Measurements from ENCODE around the gene LUC7L3.
A peak's percentile ranks its signal among the peaks of the same experiment; 100 is the strongest.
"Not testable (repeated sequence)": the region's sequence is repeated elsewhere in the genome, so short reads cannot be mapped to it uniquely, and the experiment has no call there.

LUC7L3 gene

DNA sequence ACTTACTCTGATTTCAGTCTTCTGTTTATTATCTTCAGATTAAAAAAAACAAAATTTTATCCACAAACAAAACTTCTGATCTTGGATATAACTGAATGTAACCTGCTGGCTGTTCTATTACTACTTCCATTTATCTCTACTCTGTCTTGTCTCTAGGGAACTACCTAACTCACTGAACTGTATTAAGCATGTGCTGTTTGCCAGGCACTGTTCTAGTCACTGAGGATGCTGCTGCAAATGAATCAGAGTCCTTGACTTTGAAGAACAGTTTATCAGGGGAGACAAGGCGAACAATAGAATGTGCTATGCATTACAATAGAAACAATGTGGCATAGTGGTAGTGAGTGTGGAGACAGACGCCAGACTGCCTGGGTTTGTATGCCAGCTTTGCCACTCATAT lies 9.4 kb upstream of the LUC7L3 start:
- Histone ChIP-seq H3K27me3 (replicated peaks; ENCODE audit: control insufficient read depth, insufficient read depth, low read length, poor library complexity, severe bottlenecking) (no peaks in the 10 kb centered on the region), H3K9me3 (ENCODE audit: control insufficient read depth, low read length) (no peaks in the 10 kb centered on the region), H3K4me1 (ENCODE audit: control insufficient read depth, insufficient read depth, low read length, poor library complexity, severe bottlenecking) (peaks cover 21% of the 10 kb centered on the region), H3K4me3 (ENCODE audit: insufficient read depth, low read depth, low read length, poor library complexity, severe bottlenecking) (no peak overlapping the region), H3K36me3 (ENCODE audit: control insufficient read depth, insufficient read depth, low read length) (no peaks in the 10 kb centered on the region), H3K27ac (ENCODE audit: insufficient read depth, low read length, poor library complexity, severe bottlenecking) (no peak overlapping the region)
- no peak for DNase-seq

DNA sequence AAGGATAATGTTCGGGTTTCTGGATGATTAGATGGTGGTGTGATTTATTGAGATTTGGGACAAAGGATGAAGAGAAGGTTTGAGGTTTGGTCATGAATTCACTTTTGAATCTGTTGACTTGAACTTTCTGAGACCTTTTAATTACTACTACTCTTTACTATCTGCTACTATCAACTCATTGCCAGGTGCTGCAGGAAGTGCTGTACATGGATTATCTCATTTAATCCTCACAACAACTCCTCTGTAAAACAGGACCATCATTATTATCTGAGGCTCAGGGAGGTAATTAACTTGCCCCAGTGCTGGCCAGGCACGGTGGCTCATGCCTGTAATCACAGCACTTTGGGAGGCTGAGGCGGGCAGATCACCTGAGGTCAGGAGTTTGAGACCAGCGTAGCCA lies 8.8 kb upstream of the LUC7L3 start:
- H3K27ac ChIP-seq (ENCODE audit: insufficient read depth, low read length, poor library complexity, severe bottlenecking), result no peak overlapping the region
- H3K36me3 ChIP-seq (ENCODE audit: control insufficient read depth, insufficient read depth, low read length), result no peaks in the 10 kb centered on the region
- no peaks in the 10 kb centered on the region for H3K9me3 ChIP-seq (ENCODE audit: control insufficient read depth, low read length)
- peaks cover 21% of the 10 kb centered on the region for H3K4me1 ChIP-seq (ENCODE audit: control insufficient read depth, insufficient read depth, low read length, poor library complexity, severe bottlenecking)
- H3K27me3 ChIP-seq (replicated peaks; ENCODE audit: control insufficient read depth, insufficient read depth, low read length, poor library complexity, severe bottlenecking), result no peaks in the 10 kb centered on the region
- no peak overlapping the region for H3K4me3 ChIP-seq (ENCODE audit: insufficient read depth, low read depth, low read length, poor library complexity, severe bottlenecking)
- DNase-seq, result no peak

DNA sequence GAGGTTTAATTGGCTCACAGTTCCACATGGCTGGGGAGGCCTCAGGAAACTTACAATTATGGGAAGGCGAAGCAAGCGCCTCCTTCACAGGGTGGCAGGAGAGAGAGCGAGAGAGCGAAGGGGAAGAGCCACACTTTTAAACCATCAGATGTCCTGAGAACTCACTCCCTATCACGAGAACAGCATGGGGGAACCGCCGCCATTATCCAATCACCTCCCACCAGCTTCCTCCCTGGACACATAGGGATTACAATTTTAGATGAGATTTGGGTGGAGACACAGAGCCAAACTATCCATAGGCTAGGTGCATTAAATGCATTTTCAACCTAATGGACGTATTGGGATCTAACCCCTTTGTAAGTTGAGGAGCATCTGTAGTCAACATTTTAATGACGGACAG lies 6.8 kb upstream of the LUC7L3 start:
- no peaks in the 10 kb centered on the region for H3K9me3 ChIP-seq (ENCODE audit: control insufficient read depth, low read length)
- no peaks in the 10 kb centered on the region for H3K36me3 ChIP-seq (ENCODE audit: control insufficient read depth, insufficient read depth, low read length)
- H3K27me3 ChIP-seq (replicated peaks; ENCODE audit: control insufficient read depth, insufficient read depth, low read length, poor library complexity, severe bottlenecking), result no peaks in the 10 kb centered on the region
- H3K4me1 ChIP-seq (ENCODE audit: control insufficient read depth, insufficient read depth, low read length, poor library complexity, severe bottlenecking), result peaks cover 14% of the 10 kb centered on the region
- no peak overlapping the region for H3K27ac ChIP-seq (ENCODE audit: insufficient read depth, low read length, poor library complexity, severe bottlenecking)
- no peak for DNase-seq
- H3K4me3 ChIP-seq (ENCODE audit: insufficient read depth, low read depth, low read length, poor library complexity, severe bottlenecking), result no peak overlapping the region

DNA sequence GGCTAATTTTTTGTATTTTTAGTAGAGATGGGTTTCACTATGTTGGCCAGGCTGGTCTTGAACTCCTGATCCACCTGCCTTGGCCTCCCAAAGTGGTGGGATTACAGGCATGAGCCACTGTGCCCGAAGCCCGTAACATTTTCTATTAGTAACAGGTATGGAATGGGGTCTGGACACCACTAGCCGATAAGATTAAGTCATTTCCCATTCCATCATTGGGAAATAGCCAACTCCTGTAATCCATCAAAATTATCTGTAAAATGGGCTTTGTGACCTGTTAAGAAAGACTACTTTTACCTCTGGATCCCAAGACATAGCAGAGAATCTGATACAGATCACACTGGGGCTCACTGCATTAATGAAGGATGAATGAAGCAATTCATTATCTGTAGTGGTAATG lies 3.9 kb upstream of the LUC7L3 start:
- H3K27me3 ChIP-seq (replicated peaks; ENCODE audit: control insufficient read depth, insufficient read depth, low read length, poor library complexity, severe bottlenecking), result no peaks in the 10 kb centered on the region
- DNase-seq, result no peak
- no peaks in the 10 kb centered on the region for H3K36me3 ChIP-seq (ENCODE audit: control insufficient read depth, insufficient read depth, low read length)
- H3K4me3 ChIP-seq (ENCODE audit: insufficient read depth, low read depth, low read length, poor library complexity, severe bottlenecking), result no peak overlapping the region
- H3K27ac ChIP-seq (ENCODE audit: insufficient read depth, low read length, poor library complexity, severe bottlenecking), result no peak overlapping the region
- no peaks in the 10 kb centered on the region for H3K9me3 ChIP-seq (ENCODE audit: control insufficient read depth, low read length)
- no peaks in the 10 kb centered on the region for H3K4me1 ChIP-seq (ENCODE audit: control insufficient read depth, insufficient read depth, low read length, poor library complexity, severe bottlenecking)

GRCh38 chr17:50719924-50720794 lies 756 bp downstream of the LUC7L3 start:
- peak overlapping the region; percentile 95 for H3K27ac ChIP-seq (ENCODE audit: insufficient read depth, low read length, poor library complexity, severe bottlenecking)
- DNase-seq, result no peak
- H3K4me3 ChIP-seq (ENCODE audit: insufficient read depth, low read depth, low read length, poor library complexity, severe bottlenecking), result peak overlapping the region; percentile 95
- H3K27me3 ChIP-seq (replicated peaks; ENCODE audit: control insufficient read depth, insufficient read depth, low read length, poor library complexity, severe bottlenecking), result no peaks in the 10 kb centered on the region
- no peaks in the 10 kb centered on the region for H3K36me3 ChIP-seq (ENCODE audit: control insufficient read depth, insufficient read depth, low read length)
- H3K9me3 ChIP-seq (ENCODE audit: control insufficient read depth, low read length), result no peaks in the 10 kb centered on the region
- peaks cover 17% of the 10 kb centered on the region for H3K4me1 ChIP-seq (ENCODE audit: control insufficient read depth, insufficient read depth, low read length, poor library complexity, severe bottlenecking)

GRCh38 chr17:50721194-50722010 lies 2.0 kb downstream of the LUC7L3 start:
- no peaks in the 10 kb centered on the region for H3K36me3 ChIP-seq (ENCODE audit: control insufficient read depth, insufficient read depth, low read length)
- peaks cover 17% of the 10 kb centered on the region for H3K4me1 ChIP-seq (ENCODE audit: control insufficient read depth, insufficient read depth, low read length, poor library complexity, severe bottlenecking)
- DNase-seq, result no peak
- H3K9me3 ChIP-seq (ENCODE audit: control insufficient read depth, low read length), result no peaks in the 10 kb centered on the region
- H3K27ac ChIP-seq (ENCODE audit: insufficient read depth, low read length, poor library complexity, severe bottlenecking), result peak overlapping the region; percentile 95
- H3K4me3 ChIP-seq (ENCODE audit: insufficient read depth, low read depth, low read length, poor library complexity, severe bottlenecking), result peak overlapping the region; percentile 95
- no peaks in the 10 kb centered on the region for H3K27me3 ChIP-seq (replicated peaks; ENCODE audit: control insufficient read depth, insufficient read depth, low read length, poor library complexity, severe bottlenecking)

GRCh38 chr17:50722746-50723145 lies 3.3 kb downstream of the LUC7L3 start:
- no peaks in the 10 kb centered on the region for H3K27me3 ChIP-seq (replicated peaks; ENCODE audit: control insufficient read depth, insufficient read depth, low read length, poor library complexity, severe bottlenecking)
- H3K4me1 ChIP-seq (ENCODE audit: control insufficient read depth, insufficient read depth, low read length, poor library complexity, severe bottlenecking), result peaks cover 23% of the 10 kb centered on the region
- no peak overlapping the region for H3K27ac ChIP-seq (ENCODE audit: insufficient read depth, low read length, poor library complexity, severe bottlenecking)
- DNase-seq, result no peak
- H3K9me3 ChIP-seq (ENCODE audit: control insufficient read depth, low read length), result no peaks in the 10 kb centered on the region
- no peaks in the 10 kb centered on the region for H3K36me3 ChIP-seq (ENCODE audit: control insufficient read depth, insufficient read depth, low read length)
- no peak overlapping the region for H3K4me3 ChIP-seq (ENCODE audit: insufficient read depth, low read depth, low read length, poor library complexity, severe bottlenecking)

DNA sequence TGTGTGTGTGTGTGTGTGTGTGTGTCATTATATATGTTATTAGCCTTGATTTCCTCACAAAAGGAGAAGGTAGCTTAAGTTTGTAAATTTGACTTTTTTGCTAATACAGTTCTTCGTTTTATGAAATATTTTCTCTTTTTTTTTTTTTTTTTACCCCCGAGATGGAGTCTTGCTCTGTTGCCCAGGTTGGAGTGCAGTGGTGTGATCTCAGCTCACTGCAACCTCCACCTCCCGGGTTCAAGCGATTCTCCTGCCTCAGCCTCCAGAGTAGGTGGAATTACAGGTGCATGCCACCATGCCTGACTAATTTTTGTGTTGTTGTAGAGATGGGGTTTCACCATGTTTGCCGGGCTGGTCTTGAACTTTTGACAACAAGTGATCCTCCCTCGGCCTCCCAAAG lies 5.2 kb downstream of the LUC7L3 start:
- not testable (repeated sequence) for H3K27ac ChIP-seq (ENCODE audit: insufficient read depth, low read length, poor library complexity, severe bottlenecking); H3K9me3 ChIP-seq (ENCODE audit: control insufficient read depth, low read length); H3K4me3 ChIP-seq (ENCODE audit: insufficient read depth, low read depth, low read length, poor library complexity, severe bottlenecking); H3K27me3 ChIP-seq (replicated peaks; ENCODE audit: control insufficient read depth, insufficient read depth, low read length, poor library complexity, severe bottlenecking); DNase-seq; H3K36me3 ChIP-seq (ENCODE audit: control insufficient read depth, insufficient read depth, low read length)
- H3K4me1 ChIP-seq (ENCODE audit: control insufficient read depth, insufficient read depth, low read length, poor library complexity, severe bottlenecking), result peaks cover 30% of the 10 kb centered on the region

DNA sequence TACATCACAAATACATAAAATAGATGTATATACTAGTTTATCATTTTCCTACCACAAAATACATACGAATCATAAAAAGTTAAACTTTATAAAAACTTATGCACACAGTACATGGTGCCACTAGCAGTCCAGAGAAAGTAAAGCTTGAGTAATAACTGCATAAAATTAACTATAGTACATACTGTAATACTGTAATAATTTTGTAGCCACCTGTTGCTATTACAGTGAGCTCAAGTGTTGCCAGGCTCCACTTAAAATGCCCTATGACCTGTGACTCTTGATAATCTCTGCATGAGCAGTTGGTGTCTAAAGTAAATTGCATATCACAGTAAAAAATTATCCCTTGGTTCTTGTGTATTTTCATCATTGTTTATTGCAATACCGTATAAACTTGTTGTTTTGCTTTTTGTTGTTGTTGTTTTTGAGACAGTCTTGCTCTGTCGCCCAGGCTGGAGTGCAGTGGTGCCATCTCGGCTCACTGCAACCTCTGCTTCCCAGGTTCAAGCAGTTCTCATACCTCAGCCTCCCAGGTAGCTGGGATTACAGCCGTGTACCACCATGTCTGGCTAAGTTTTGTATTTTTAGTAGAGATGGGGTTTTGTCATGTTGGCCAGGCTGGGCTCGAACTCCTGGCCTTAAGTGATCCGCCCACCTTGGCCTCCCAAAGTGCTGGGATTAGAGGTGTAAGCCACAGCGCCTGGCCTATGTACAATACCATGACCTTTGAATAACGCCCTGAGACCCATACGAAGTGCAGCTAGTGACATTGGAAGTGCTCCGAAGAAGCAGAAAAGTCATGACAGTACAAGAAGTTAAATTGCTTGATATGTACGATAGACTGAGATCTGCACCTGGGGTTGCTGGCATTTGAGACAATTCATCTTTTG lies 6.6 kb downstream of the LUC7L3 start:
- H3K27ac ChIP-seq (ENCODE audit: insufficient read depth, low read length, poor library complexity, severe bottlenecking), result no peak overlapping the region
- no peak overlapping the region for H3K4me3 ChIP-seq (ENCODE audit: insufficient read depth, low read depth, low read length, poor library complexity, severe bottlenecking)
- no peak for DNase-seq
- no peaks in the 10 kb centered on the region for H3K27me3 ChIP-seq (replicated peaks; ENCODE audit: control insufficient read depth, insufficient read depth, low read length, poor library complexity, severe bottlenecking)
- H3K36me3 ChIP-seq (ENCODE audit: control insufficient read depth, insufficient read depth, low read length), result no peaks in the 10 kb centered on the region
- peaks cover 30% of the 10 kb centered on the region for H3K4me1 ChIP-seq (ENCODE audit: control insufficient read depth, insufficient read depth, low read length, poor library complexity, severe bottlenecking)
- H3K9me3 ChIP-seq (ENCODE audit: control insufficient read depth, low read length), result no peaks in the 10 kb centered on the region

Measured in effector memory CD4-positive, alpha-beta T cell (primary cell).